Pancreas (tissue), 10 donors: Measurements from ENCODE around the gene NCS1. TPM values are rescaled to one million over a fixed set of nuclear protein-coding genes. Genes with fewer than 3 reads are reported as not detected.
A peak's percentile ranks its signal among the peaks of the same experiment; 100 is the strongest.

ENCODE experiments used
- ATAC-seq, 4 donors: fragments of 200-7000 bp; cut with Tn5 transposase; one replicate each; pipeline versions ENCODE4 v1.8.0 to v1.9.1; 2020; ENCODE audit warnings: mild to moderate bottlenecking in 4 of 4, moderate library complexity in 4 of 4
- DNase-seq, 6 donors: peaks; one replicate each; pipeline ENCODE4 v3.0.0-alpha.2; 2020
- FAIRE-seq: peaks from 2 replicates; lab custom pipeline; 2012; peaks lifted over from hg19 to GRCh38; lab: Jason Lieb, UNC
- H3K27ac ChIP-seq, 4 donors: fragments of 200-600 bp; sonication (generic); 1 replicate in 3 of 4; 2 replicates in 1 of 4; pipeline versions ENCODE4 v1.5.0 to v1.8.0; 2020
- H3K27me3 ChIP-seq, 4 donors: fragments of 200-600 bp; one replicate each; pipeline ENCODE4 v1.8.0; 2021
- H3K36me3 ChIP-seq, 3 donors: fragments of 200-600 bp; sonication (generic) in 1 of 3; one replicate each; pipeline versions ENCODE4 v1.5.0 to v1.8.0; 2020 to 2021
- H3K4me1 ChIP-seq, 3 donors: fragments of 200-600 bp; one replicate each; pipeline ENCODE4 v1.8.0; 2021
- H3K4me3 ChIP-seq, 4 donors: fragments of 200-600 bp; sonication (generic) in 2 of 4; one replicate each; pipeline versions ENCODE4 v1.5.0 to v1.8.0; 2020 to 2021
- H3K9me3 ChIP-seq, 4 donors: fragments of 200-600 bp; one replicate each; pipeline ENCODE4 v1.8.0; 2021
- CTCF ChIP-seq, 4 donors: fragments of 200-600 bp; sonication (generic) in 3 of 4; IDR thresholded peaks; one replicate each; pipeline versions ENCODE4 v1.5.0 to v1.8.0; 2021; ENCODE audit warnings: antibody characterized with exemption in 4 of 4
- WGBS, 2 donors: extraction: QIAGEN DNeasy Blood & Tissue Kit; methylation state at CpG; one replicate each; pipeline ENCODE4 v1.1.7; 2013; 5-methylcytosine and 5-hydroxymethylcytosine counted together
- intact Hi-C, 3 donors: fragments of 100-400 bp; cut with DNase I; formaldehyde crosslinking; loops; one replicate each; pipeline versions ENCODE4 v1.11.1 to v1.14.2; 2022
- polyA plus RNA-seq, 2 donors: library from polyadenylated mRNA; stranded (reverse); fragments of 200-250 nt; gene quantifications; one replicate each; pipeline ENCODE4 v1.2.3, GENCODE V29; 2013
- total RNA-seq, 6 donors: library from RNA; stranded (reverse); fragmentation: NEBNext Ultra II Directional in 4 of 6; extraction: Animal tissue kit (Norgen Biotek cat#: 25700) in 4 of 6; gene quantifications; one replicate each; pipeline versions ENCODE4 v1.2.1 to v1.2.4, GENCODE V29; 2021 to 2023
- donor health status: healthy with polysubstance abuse.
- donor health status: DM: no; HTN: no; CAD: no; lungs with moderate emphysema.
- donor health status: DM: no; HTN: no; CAD: no.
- donor health status: control.
- donor health status: control.
- donor health status: Bipolar disorder and iron deficiency.
- donor health status: DM: yes; HTN: yes; CAD: no.
- donor health status: DM: no; HTN: no; CAD: no.
- donor health status: DM: no; HTN: no; CAD: no.
- donor health status: DM: yes; HTN: yes; CAD: no.

Gene NCS1
- total RNA-seq (1 to 10 TPM; 3.0 to 8.6 (median 5.5) TPM), polyA plus RNA-seq (1 to 10 TPM; 4.7 to 4.8 TPM)

- no peaks in the 10 kb centered on the region for H3K27me3 ChIP-seq
- FAIRE-seq (no peak), ATAC-seq (peak; percentile 90 to 97 (median 94)), DNase-seq (peak; percentile 77 to 91 (median 84))
- no peak for TF ChIP-seq CTCF (IDR thresholded peaks at IDR 0.05)
- no peaks in the 10 kb centered on the region for H3K9me3 ChIP-seq
- H3K4me1 ChIP-seq, result no peaks in the 10 kb centered on the region
- peak within 1 kb of the TSS; percentile 26 to 70 (median 46) for H3K4me3 ChIP-seq
- H3K36me3 ChIP-seq, result no peaks in the 10 kb centered on the region
- no peak within 1 kb of the TSS for H3K27ac ChIP-seq
- 1% methylated on average over 18 to 101 of the region's 101 CpGs for WGBS, 2 donors
- intact Hi-C loops, result no loop called here
Measured at GRCh38 chr9:130172161-130172857, at the start of gene NCS1. NCS1 (plus strand) TSS chr9:130172404; CDS start chr9:130172664, 260 bp downstream.

GRCh38 chr9:130122456-130122855 is 49.7 kb upstream of the NCS1 start:
- H3K27ac ChIP-seq, result no peak overlapping the region
- FAIRE-seq (no peak), DNase-seq (no peak), ATAC-seq (no peak)
- H3K9me3 ChIP-seq, result no peaks in the 10 kb centered on the region
- H3K4me1 ChIP-seq, result no peaks in the 10 kb centered on the region
- intact Hi-C loops, result no loop called here
- 87% methylated on average over 7 of the region's 7 CpGs for WGBS, 2 donors
- no peaks in the 10 kb centered on the region for H3K27me3 ChIP-seq
- H3K4me3 ChIP-seq, result no peak overlapping the region
- no peak for TF ChIP-seq CTCF (IDR thresholded peaks at IDR 0.05)
- peaks cover 0 to 6% (median 0%) of the 10 kb centered on the region in 3 donors for H3K36me3 ChIP-seq

GRCh38 chr9:130124085-130124860 is 47.9 kb upstream of the NCS1 start:
- intact Hi-C loops, result no loop called here

GRCh38 chr9:130126721-130127433 is 45.3 kb upstream of the NCS1 start:
- TF ChIP-seq CTCF (IDR thresholded peaks at IDR 0.05), result no peak
- no peak for DNase-seq

More at GRCh38 chr9:130124085-130124860, 47.9 kb upstream of the NCS1 start:
- Histone ChIP-seq H3K4me1 (no peaks in the 10 kb centered on the region), H3K9me3 (no peaks in the 10 kb centered on the region), H3K36me3 (peaks cover 0 to 24% (median 6%) of the 10 kb centered on the region in 3 donors), H3K27ac (no peak overlapping the region), H3K27me3 (no peaks in the 10 kb centered on the region), H3K4me3 (no peak overlapping the region)
- WGBS, 2 donors, result 74 to 79% methylated on average over 7 of the region's 7 CpGs
- DNase-seq (no peak), FAIRE-seq (no peak), ATAC-seq (no peak)
- no peak for TF ChIP-seq CTCF (IDR thresholded peaks at IDR 0.05)

More at GRCh38 chr9:130126721-130127433, 45.3 kb upstream of the NCS1 start:
- H3K4me3 ChIP-seq, result no peak overlapping the region
- intact Hi-C loops, result no loop called here
- H3K9me3 ChIP-seq, result no peaks in the 10 kb centered on the region
- H3K27me3 ChIP-seq, result no peaks in the 10 kb centered on the region
- H3K4me1 ChIP-seq, result no peaks in the 10 kb centered on the region
- 75 to 77% methylated on average over 4 of the region's 4 CpGs for WGBS, 2 donors
- FAIRE-seq, result no peak
- no peak for ATAC-seq
- H3K36me3 ChIP-seq, result peaks cover 0 to 31% (median 6%) of the 10 kb centered on the region in 3 donors
- no peak overlapping the region for H3K27ac ChIP-seq
